ENCODE measurements around the gene RBL2. TPM values are rescaled to one million over a fixed set of nuclear protein-coding genes. Genes with fewer than 3 reads are reported as not detected.
A peak's percentile ranks its signal among the peaks of the same experiment; 100 is the strongest.

Gene RBL2
- total RNA-seq, 2 experiments from 2014 or later = 102 TPM

DNA sequence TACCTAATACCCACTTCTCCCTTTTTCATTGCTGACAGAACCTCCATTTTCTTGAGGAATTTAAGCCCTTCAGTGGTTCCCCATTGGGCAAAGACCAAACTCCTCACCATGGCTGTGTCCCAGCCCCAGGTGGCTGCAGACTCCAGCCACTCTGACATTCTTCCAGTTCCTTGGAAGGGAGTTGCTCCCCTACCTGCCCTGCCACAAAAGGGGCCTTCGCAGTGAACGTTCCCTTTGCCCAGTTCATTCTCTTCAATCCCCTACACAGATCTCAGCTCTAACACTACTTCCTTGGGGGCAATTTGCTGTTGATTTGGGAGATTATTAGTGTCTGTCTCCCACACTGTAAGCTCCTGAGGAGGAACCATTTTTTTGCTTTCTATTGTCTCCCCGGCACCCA lies 72.0 kb downstream of the RBL2 start:
- peaks cover 52% of the 10 kb centered on the region for H3K4me1 Mint-ChIP-seq (ENCODE audit: low read depth)
- no peaks in the 10 kb centered on the region for H3K27me3 Mint-ChIP-seq
- intact Hi-C loops (cut with DNase I, micrococcal nuclease) = loop anchor here in 1 of 2 experiments (5.0 kb wide), 1 partner anchor 196 kb away; the partner anchor contains the start of genes FTO and RPGRIP1L
- DNase-seq = no peak
- POLR2A ChIA-PET = interaction anchor here (0.9 to 9.6 kb wide), 3 partner anchors 13 to 70 kb away, joined by 5 to 166 read pairs (median 6); partner anchors contain the start of gene RBL2
- Histone ChIP-seq H3K36me3 (ENCODE audit: insufficient read depth, low read length) (no peaks in the 10 kb centered on the region), H3K9me3 (ENCODE audit: control insufficient read depth in 1 of 2, insufficient read depth in 1 of 2, low read length in 2 of 2) (no peaks in the 10 kb centered on the region), H3K27me3 (ENCODE audit: control insufficient read depth in 1 of 2, insufficient read depth in 2 of 2, low read length in 2 of 2) (no peaks in the 10 kb centered on the region), H3K27ac (ENCODE audit: low read depth in 1 of 2, low read length in 2 of 2) (no peak overlapping the region), H3K4me3 (ENCODE audit: low read length) (no peak overlapping the region), H3K4me1 (ENCODE audit: insufficient read depth, low read length) (peaks cover 40% of the 10 kb centered on the region)
- H3K9me3 Mint-ChIP-seq = no peaks in the 10 kb centered on the region
- H3K36me3 Mint-ChIP-seq (ENCODE audit: low read depth) = peaks cover 16% of the 10 kb centered on the region
- peak overlapping the region; percentile 3 for H3K4me3 Mint-ChIP-seq
- H3K27ac Mint-ChIP-seq = peak overlapping the region; percentile 52
- TF ChIP-seq, protein P1, sequence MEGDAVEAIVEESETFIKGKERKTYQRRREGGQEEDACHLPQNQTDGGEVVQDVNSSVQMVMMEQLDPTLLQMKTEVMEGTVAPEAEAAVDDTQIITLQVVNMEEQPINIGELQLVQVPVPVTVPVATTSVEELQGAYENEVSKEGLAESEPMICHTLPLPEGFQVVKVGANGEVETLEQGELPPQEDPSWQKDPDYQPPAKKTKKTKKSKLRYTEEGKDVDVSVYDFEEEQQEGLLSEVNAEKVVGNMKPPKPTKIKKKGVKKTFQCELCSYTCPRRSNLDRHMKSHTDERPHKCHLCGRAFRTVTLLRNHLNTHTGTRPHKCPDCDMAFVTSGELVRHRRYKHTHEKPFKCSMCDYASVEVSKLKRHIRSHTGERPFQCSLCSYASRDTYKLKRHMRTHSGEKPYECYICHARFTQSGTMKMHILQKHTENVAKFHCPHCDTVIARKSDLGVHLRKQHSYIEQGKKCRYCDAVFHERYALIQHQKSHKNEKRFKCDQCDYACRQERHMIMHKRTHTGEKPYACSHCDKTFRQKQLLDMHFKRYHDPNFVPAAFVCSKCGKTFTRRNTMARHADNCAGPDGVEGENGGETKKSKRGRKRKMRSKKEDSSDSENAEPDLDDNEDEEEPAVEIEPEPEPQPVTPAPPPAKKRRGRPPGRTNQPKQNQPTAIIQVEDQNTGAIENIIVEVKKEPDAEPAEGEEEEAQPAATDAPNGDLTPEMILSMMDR (IDR thresholded peaks at IDR 0.05) = no peak
- CTCF ChIA-PET = no interaction called here
- ATAC-seq (ENCODE audit: poor library complexity) = no peak

DNA sequence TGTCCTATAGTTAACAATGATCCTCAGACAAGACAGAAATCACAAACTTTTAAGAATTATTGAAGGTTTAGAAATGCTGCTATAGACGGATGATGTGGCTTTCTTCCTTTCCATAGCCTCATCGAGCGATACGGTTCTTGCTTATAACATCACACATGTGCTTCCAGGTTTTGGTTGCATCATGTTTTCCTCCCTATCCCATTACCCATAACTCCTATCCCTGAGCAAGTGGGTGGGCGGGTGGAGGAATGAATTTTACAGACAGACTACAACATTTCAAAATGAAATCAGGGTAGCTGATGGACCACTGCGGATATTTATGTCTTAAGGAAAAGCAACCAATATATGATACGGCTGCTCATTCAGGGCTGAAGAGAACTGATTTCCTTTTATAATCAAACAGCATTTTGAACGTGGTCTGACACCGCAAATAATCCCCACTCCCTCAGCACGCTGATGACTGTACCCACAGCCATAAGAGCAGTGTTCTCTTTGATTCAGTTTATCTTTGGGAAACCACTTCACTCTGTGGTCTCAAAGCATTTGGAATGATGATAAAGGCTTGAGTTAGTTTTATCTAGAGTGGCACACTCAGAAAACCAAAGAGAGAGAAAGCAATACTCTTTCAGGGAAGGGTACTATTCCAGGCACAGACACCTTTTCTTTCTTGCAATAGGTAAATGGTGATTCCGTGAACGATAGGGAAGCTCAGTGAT lies 73.4 kb downstream of the RBL2 start:
- no peak overlapping the region for H3K4me3 Mint-ChIP-seq
- no peak for DNase-seq
- ATAC-seq (ENCODE audit: poor library complexity) = no peak
- CTCF ChIA-PET = no interaction called here
- H3K4me3 ChIP-seq (ENCODE audit: low read length) = no peak overlapping the region
- H3K27ac ChIP-seq (ENCODE audit: low read depth in 1 of 2, low read length in 2 of 2) = no peak overlapping the region
- H3K27ac Mint-ChIP-seq = no peak overlapping the region
- TF ChIP-seq, protein P1 (IDR thresholded peaks at IDR 0.05) = no peak
- intact Hi-C loops (cut with DNase I, micrococcal nuclease) = loop anchor here in 1 of 2 experiments (5.0 kb wide), 1 partner anchor 195 kb away; the partner anchor contains the start of genes FTO and RPGRIP1L
- peaks cover 37% of the 10 kb centered on the region for H3K4me1 ChIP-seq (ENCODE audit: insufficient read depth, low read length)
- no peaks in the 10 kb centered on the region for H3K36me3 ChIP-seq (ENCODE audit: insufficient read depth, low read length)
- POLR2A ChIA-PET = interaction anchor here (2.2 kb wide), 1 partner anchor 51 kb away, joined by 5 read pairs; no protein-coding TSS in a partner anchor
- H3K27me3 ChIP-seq (ENCODE audit: control insufficient read depth in 1 of 2, insufficient read depth in 2 of 2, low read length in 2 of 2) = no peaks in the 10 kb centered on the region
- H3K36me3 Mint-ChIP-seq (ENCODE audit: low read depth) = peaks cover 5% of the 10 kb centered on the region
- no peaks in the 10 kb centered on the region for H3K27me3 Mint-ChIP-seq
- H3K9me3 ChIP-seq (ENCODE audit: control insufficient read depth in 1 of 2, insufficient read depth in 1 of 2, low read length in 2 of 2) = no peaks in the 10 kb centered on the region
- no peaks in the 10 kb centered on the region for H3K9me3 Mint-ChIP-seq
- peaks cover 49% of the 10 kb centered on the region for H3K4me1 Mint-ChIP-seq (ENCODE audit: low read depth)

- no peaks in the 10 kb centered on the region for H3K36me3 ChIP-seq (ENCODE audit: insufficient read depth, low read length)
- POLR2A ChIA-PET = interaction anchor here (0.9 to 1.1 kb wide), 2 partner anchors 52 to 68 kb away, joined by 3 to 4 read pairs; no protein-coding TSS in a partner anchor
- H3K4me3 ChIP-seq (ENCODE audit: low read length) = peak overlapping the region; percentile 33
- peaks cover 28% of the 10 kb centered on the region for H3K4me1 ChIP-seq (ENCODE audit: insufficient read depth, low read length)
- Mint-ChIP-seq H3K27me3 (no peaks in the 10 kb centered on the region), H3K36me3 (ENCODE audit: low read depth) (no peaks in the 10 kb centered on the region), H3K4me3 (peak overlapping the region; percentile 72), H3K9me3 (no peaks in the 10 kb centered on the region), H3K4me1 (ENCODE audit: low read depth) (peaks cover 35% of the 10 kb centered on the region), H3K27ac (peak overlapping the region; percentile 11)
- CTCF ChIA-PET = interaction anchor here (0.8 to 1.4 kb wide), 4 partner anchors 9 to 242 kb away, joined by 3 to 4 read pairs (median 3); no protein-coding TSS in a partner anchor
- DNase-seq = peak in 13 of 14 experiments; percentile 17 to 83 (median 36)
- H3K9me3 ChIP-seq (ENCODE audit: control insufficient read depth in 1 of 2, insufficient read depth in 1 of 2, low read length in 2 of 2) = no peaks in the 10 kb centered on the region
- intact Hi-C loops (cut with DNase I, micrococcal nuclease) = loop anchor here (1.0 to 10.0 kb wide), 9 partner anchors 75 to 1315 kb away; partner anchors contain the start of genes CHD9 (in 2 of the 2), FTO (in 2 of the 2), RPGRIP1L (in 2 of the 2) and RBL2 (in 1 of the 2)
- H3K27me3 ChIP-seq (ENCODE audit: control insufficient read depth in 1 of 2, insufficient read depth in 2 of 2, low read length in 2 of 2) = no peaks in the 10 kb centered on the region
- H3K27ac ChIP-seq (ENCODE audit: low read depth in 1 of 2, low read length in 2 of 2) = no peak overlapping the region
- TF ChIP-seq, protein P1 (IDR thresholded peaks at IDR 0.05) = peak; percentile 97
- ATAC-seq (ENCODE audit: poor library complexity) = peak; percentile 71
Observed at GRCh38 chr16:53509906-53510703, 75.8 kb downstream of the RBL2 start.
